Gastroesophageal sphincter (tissue), 3 donors: ENCODE measurements around the gene ETFB.

Experiments used
- CTCF ChIP-seq, 4 experiments: fragments of 200-600 bp in 2 of 4; fragments of 450-650 bp in 2 of 4; sonication (generic) in 1 of 4; IDR thresholded peaks; one replicate each; pipeline ENCODE4 v1.5.1; 2017 to 2019; ENCODE audit warnings: antibody characterized with exemption in 4 of 4, mild to moderate bottlenecking in 2 of 4, moderate library complexity in 2 of 4
- EP300 ChIP-seq: sonication (generic); formaldehyde crosslinking; IDR thresholded peaks from one replicate; pipeline ENCODE4 v1.6.1; 2017; ENCODE audit warnings: antibody characterized with exemption, mild to moderate bottlenecking
- POLR2A ChIP-seq, 2 donors: fragments of 450-650 bp; IDR thresholded peaks; one replicate each; pipeline ENCODE4 v1.6.1; 2017; ENCODE audit warnings: antibody characterized with exemption in 2 of 2, mild to moderate bottlenecking in 2 of 2, moderate library complexity in 1 of 2
- POLR2AphosphoS5 ChIP-seq: sonication (generic); formaldehyde crosslinking; IDR thresholded peaks from one replicate; pipeline ENCODE4 v1.6.1; 2017; ENCODE audit warnings: antibody characterized with exemption

- TF ChIP-seq CTCF (IDR thresholded peaks at IDR 0.05) = no peak
- no peak for TF ChIP-seq POLR2A (IDR thresholded peaks at IDR 0.05)
- TF ChIP-seq POLR2AphosphoS5 = no peak
- no peak for TF ChIP-seq EP300
Measured at GRCh38 chr19:51319649-51320279, 46.4 kb downstream of the ETFB start.
